ENCODE results near the gene WDR90.

The WDR90 gene

GRCh38 chr16:692356-693108, 43.4 kb downstream of the WDR90 start:
- no peak for DNase-seq

DNA sequence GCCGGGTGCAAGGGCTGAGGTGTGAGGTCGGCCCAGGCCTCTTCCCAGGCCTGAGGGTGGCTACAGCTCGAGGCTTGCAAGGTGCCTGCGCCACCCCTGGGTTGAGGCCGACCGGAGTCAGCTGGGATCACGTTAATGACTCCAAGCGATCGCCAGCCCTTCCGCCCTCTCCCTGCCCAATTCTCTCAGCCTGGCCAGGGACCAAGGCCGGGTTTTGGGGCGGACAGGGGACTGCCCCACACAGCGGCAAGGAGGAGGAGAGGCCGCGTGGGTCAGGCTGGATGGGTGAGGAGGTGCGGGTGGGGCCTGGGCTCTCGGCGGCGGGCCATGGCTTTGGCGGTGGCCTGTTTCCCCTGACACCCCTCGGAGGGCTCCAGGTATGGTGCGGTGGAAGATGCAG, 44.2 kb downstream of the WDR90 start:
- DNase-seq = no peak

DNA sequence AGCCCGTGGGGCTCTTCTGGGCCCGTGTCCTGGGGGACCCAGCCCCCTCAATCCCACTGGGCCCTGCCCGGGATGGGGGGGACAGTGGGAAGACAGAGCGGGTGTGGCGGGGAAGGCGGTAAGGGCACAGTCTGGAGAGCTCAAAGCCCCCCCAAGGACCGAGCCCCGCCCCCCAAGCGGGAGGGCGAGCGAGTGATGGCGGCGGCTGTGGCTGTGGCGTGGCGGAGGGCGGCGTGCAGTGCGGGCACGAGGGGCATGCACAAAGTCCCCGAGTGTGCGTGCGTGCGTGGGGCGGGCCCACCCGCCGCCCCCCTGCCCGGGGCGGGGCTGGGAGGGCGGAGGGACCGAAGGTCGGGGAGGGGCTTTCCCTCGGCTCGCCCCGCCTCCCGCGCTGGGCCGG, 44.6 kb downstream of the WDR90 start:
- no peak for DNase-seq

DNA sequence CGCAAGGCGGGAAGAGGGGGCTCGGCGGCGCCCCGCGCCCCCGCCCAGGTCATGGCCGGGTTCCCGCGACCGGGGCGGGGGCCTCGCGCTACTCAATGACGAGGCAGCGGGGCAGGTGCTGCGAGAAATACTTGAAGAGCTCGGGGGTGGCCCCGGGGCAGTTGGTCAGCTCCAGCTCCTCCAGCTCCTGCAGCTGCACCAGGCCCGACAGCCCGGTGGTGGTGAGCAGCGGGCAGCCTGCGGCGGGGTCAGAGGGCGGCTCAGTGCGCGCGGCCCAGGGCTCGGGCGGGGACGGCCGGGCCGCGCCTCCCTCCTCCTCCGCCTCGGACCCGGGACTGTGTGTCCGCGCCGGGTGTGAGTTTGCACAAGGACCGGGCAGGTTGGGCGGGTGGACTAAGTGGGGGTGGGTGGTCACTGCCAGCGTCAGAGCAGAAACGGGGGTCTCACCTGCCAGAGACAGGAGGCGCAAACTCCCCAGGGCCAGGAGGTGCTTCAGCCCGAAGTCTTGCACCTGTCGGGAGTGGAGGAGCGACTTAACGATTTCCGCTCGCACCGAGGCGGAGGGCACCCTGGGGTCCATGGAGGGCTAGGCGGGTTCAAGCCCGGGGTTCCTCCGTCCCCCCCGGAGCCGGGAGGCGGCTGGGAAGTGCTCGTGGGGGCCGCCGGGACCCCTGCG, 45.2 kb downstream of the WDR90 start:
- DNase-seq = no peak

GRCh38 chr16:694863-695354, 45.7 kb downstream of the WDR90 start:
- no peak for DNase-seq

- no peak for DNase-seq
These were observed 46.4 kb downstream of the WDR90 start for GRCh38 chr16:695355-696089.

GRCh38 chr16:698911-699671, 49.9 kb downstream of the WDR90 start:
- DNase-seq = no peak

DNA sequence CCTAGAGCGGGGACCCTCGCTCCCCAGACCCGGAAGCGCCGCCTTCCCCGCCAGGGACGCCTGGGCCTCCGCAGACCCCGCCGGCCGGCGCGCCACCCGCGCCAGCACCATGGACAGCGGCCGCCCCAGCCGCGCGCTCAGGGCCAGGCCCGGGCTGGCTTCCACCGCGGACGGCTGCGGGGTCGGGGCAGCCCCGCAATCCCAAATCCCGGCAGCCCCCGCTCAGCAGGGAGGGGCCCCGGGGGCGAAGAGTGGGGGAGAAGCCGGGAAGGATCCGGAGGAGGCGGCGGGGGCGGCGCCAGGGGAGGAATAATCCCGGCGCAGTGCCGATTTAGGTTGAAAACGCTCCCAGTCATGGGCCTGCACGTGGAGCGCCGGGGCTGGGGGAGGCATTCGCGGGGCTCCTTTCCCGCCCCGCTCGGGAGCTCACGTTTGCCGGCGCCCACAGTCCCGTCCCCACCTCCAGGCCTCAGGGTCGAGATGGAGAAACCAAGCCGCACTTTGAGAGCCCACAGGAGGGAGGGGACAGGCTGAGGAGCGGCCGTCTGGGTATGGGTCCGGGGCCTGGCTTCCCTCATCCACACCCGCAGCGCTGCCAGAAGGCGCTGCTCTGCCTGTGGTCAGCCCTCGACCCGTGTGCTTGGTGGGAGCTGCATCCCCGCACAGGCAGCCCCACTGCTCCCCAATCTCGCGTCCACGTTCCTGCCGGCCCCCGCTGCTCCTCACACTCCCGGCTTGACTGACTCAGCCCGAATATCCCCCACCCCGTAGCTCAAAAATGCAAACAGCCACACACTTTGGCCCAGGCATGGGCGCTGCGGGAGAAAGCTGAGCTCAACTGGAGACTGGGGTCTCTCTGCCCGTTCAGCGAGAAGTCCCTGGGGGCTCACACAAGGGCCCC, 51.8 kb downstream of the WDR90 start:
- DNase-seq = no peak

DNA sequence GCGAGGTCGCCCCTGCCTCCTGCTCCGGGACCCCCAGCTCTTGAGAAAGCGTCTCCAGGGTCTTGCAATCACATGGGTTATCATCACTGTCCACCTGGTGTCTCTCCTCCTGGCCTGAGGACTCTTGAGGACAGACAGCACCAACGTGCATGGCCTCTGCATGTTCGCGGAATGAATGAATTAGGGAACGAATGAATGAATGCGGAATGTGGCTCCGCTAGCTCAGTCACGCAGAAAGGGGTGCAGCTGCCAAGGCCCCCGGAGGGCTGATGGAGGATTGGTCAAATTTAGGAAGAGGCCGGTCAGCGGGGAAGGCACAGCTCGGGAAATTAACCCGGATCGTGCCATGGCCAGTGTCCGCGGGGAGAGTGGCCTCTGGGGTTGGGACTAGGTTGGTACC, 53.2 kb downstream of the WDR90 start:
- no peak for DNase-seq

GRCh38 chr16:703406-703805, 54.2 kb downstream of the WDR90 start:
- no peak for DNase-seq

GRCh38 chr16:704047-704446, 54.9 kb downstream of the WDR90 start:
- no peak for DNase-seq

DNA sequence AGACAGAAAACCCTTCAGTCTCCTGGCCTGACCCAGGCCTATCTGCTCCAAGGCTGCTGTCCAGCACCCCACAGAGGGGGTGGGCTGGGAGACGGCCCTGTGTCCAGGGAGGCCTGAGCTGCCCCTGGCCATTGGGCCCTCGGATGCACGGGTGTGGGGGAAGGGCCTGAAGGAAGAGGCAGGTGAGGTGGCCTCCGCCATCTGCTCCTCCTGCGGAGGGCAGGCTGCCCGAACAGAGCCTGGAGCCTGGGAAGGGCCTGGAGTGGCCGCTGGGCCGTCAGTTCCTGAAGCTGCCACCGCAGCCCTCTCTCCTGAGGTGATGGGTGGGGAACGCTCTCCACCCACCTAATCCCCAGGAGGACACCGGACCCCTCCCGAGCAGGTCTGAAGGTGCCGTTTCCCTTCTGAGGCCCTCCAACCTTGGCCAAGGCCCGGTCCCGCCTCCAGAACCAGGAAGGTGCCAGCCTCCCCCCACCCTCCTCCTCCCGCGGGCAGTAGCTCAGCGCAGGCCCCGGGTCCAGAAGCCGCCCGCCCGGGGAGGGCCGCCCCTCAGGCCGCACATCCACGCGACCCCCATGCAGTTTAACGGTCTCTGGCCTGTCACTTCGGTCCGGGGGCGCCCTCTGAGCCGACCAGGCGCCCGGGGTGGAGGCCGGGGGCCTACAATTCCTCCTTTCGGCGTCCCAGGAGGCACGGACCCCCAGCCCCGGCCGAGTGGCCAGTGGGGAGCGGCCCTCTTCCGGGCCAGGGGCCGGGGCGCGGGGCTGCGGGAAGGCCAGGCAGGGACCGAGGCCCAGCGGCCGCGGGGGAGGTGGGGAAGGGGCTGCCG, 55.6 kb downstream of the WDR90 start:
- no peak for DNase-seq

GRCh38 chr16:705431-706188, 56.4 kb downstream of the WDR90 start, which contains the start of gene FBXL16:
FBXL16 (minus strand) TSS chr16:705801; CDS start chr16:697405, 8,396 bp downstream.
- DNase-seq = no peak

GRCh38 chr16:706189-707061, 57.3 kb downstream of the WDR90 start:
- no peak for DNase-seq

DNA sequence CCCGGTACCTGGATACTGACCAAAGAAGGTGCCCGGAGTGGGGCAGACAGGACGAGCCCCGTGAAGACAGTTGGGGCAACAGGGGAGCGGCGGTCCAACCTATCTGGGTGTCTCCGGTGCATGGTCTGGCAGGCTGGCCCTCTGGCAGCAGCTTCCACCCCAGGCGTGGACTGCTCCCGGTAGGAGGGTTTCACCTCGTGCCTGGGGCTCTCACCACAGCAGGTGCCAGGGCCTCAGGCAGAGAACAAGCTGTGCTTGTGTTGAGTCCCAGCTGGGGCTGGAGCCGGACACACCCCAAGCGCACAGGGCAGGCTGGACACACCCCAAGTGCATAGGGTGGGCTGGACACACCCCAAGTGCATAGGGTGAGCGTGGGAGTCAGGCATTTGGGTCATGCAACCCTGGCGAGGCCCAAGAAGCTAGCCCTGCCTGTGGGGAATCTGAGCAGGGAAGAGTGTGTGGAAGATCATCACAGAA, 57.9 kb downstream of the WDR90 start:
- DNase-seq = no peak

- DNase-seq = no peak
These were observed 58.9 kb downstream of the WDR90 start for GRCh38 chr16:708019-708418.

- no peak for DNase-seq
These were observed 59.8 kb downstream of the WDR90 start for GRCh38 chr16:708959-709358.
